ENCODE data around the gene PNMT. TPM values are rescaled to one million over a fixed set of nuclear protein-coding genes. Genes with fewer than 3 reads are reported as not detected.

Gene PNMT
- total and polyA plus RNA-seq, 2 of the 13 experiments (the other 11 are each of a cell fraction or from before 2014, with no cell fraction given) = 0.25 TPM; not detected in 1

- Histone ChIP-seq H3K4me3 (replicated peaks in 1 of 3; ENCODE audit: insufficient read depth in 1 of 3, low read depth in 2 of 3, low read length in 3 of 3) (peak overlapping the region; percentile 87 to 94 (median 88)), H3K27ac (ENCODE audit: extremely low read length, insufficient read depth, low read length) (peak overlapping the region; percentile 80), H4K20me1 (ENCODE audit: insufficient read depth, low read length) (0 out of 2 replicates have a peak, but pooled peaks cover 3% of the 10 kb centered on the region), H3K4me2 (ENCODE audit: low read depth, low read length) (peak overlapping the region; percentile 99), H3K9me3 (ENCODE audit: low read length) (no peaks in the 10 kb centered on the region), H3K27me3 (ENCODE audit: control insufficient read depth in 1 of 2, insufficient read depth in 2 of 2, low read length in 2 of 2) (peaks cover 3 to 21% of the 10 kb centered on the region in 2 experiments; a peak in 3 of 5 replicates), H2AFZ (ENCODE audit: low read length) (peak overlapping the region; percentile 75), H3K4me1 (ENCODE audit: insufficient read depth, low read length) (peaks cover 83% of the 10 kb centered on the region), H3K9ac (ENCODE audit: insufficient read depth, low read depth, low read length) (peak overlapping the region; percentile 89), H3K36me3 (replicated peaks in 1 of 2; ENCODE audit: control insufficient read depth in 1 of 2, insufficient read depth in 2 of 2, low read length in 2 of 2) (no peaks in the 10 kb centered on the region; a peak in 1 of 5 replicates), H3K79me2 (ENCODE audit: insufficient read depth, low read length) (peaks cover 37% of the 10 kb centered on the region)
- FAIRE-seq (no peak), DNase-seq (ENCODE audit: low spot score) (no peak), ATAC-seq (no peak)
- in situ Hi-C loops (cut with HindIII; ENCODE audit: extremely low pct_ligation_motif_present, low pct_unique_long_range_greater_than_20kb) (no loop called here), intact Hi-C loops (cut with micrococcal nuclease; ENCODE audit: unreplicated experiment) (no loop called here)
- 11% methylated on average over 6 of the region's 6 CpGs for WGBS (ENCODE audit: low lambda C conversion rate)
- POLR2A ChIA-PET = interaction anchor here (0.8 to 2.6 kb wide), 3 partner anchors 13 to 64 kb away, joined by 3 to 7 read pairs (median 3); partner anchors contain the start of gene ERBB2
- CTCF ChIA-PET (ENCODE audit: low intra/inter-chr PET ratio, low total read pairs) = interaction anchor here (1.5 to 5.6 kb wide), 2 partner anchors 14 to 118 kb away, joined by 5 to 70 read pairs; no protein-coding TSS in a partner anchor
- BruUV-seq (replicated peaks) = TSS peak; percentile 91
- TF ChIP-seq ATF7 (IDR thresholded peaks at IDR 0.05) (no peak), ATF7 (CRISPR knock-in tag; IDR thresholded peaks at IDR 0.05) (no peak), ZNF710 (CRISPR knock-in tag; IDR thresholded peaks at IDR 0.05; ENCODE audit: borderline replicate concordance) (no peak), ZSCAN31 (CRISPR knock-in tag; IDR thresholded peaks at IDR 0.05; ENCODE audit: low read depth) (no peak), NPAS2 (CRISPR knock-in tag; IDR thresholded peaks at IDR 0.05; ENCODE audit: borderline replicate concordance) (no peak), ZNF101 (CRISPR knock-in tag; IDR thresholded peaks at IDR 0.05; ENCODE audit: borderline replicate concordance, low read depth) (no peak), RXRA (CRISPR knock-in tag; IDR thresholded peaks at IDR 0.05) (no peak), ZNF598 (CRISPR knock-in tag; IDR thresholded peaks at IDR 0.05; ENCODE audit: borderline replicate concordance) (0 out of 2 replicates have a peak, but pooled peaks have one; percentile 16), SETDB1 (CRISPR knock-in tag; IDR thresholded peaks at IDR 0.05; ENCODE audit: borderline replicate concordance) (0 out of 2 replicates have a peak, but pooled peaks have one; percentile 39), PLRG1 (conservative IDR thresholded peaks at IDR 0.05) (no peak), THAP7 (CRISPR knock-in tag; IDR thresholded peaks at IDR 0.05) (peak; percentile 76), ZNF354B (CRISPR knock-in tag; IDR thresholded peaks at IDR 0.05) (no peak), HCFC1 (IDR thresholded peaks at IDR 0.05; ENCODE audit: low read depth, low read length) (no peak), ZNF564 (CRISPR knock-in tag; IDR thresholded peaks at IDR 0.05) (no peak), ZNF232 (CRISPR knock-in tag; IDR thresholded peaks at IDR 0.05; ENCODE audit: borderline replicate concordance) (0 out of 2 replicates have a peak, but pooled peaks have one; percentile 9), TSC22D2 (CRISPR knock-in tag; IDR thresholded peaks at IDR 0.05; ENCODE audit: borderline replicate concordance) (no peak), CSRNP2 (CRISPR knock-in tag; conservative IDR thresholded peaks at IDR 0.05; ENCODE audit: low read depth) (no peak), NR2F1 (CRISPR knock-in tag; IDR thresholded peaks at IDR 0.05) (no peak), ZNF615 (CRISPR knock-in tag; IDR thresholded peaks at IDR 0.05; ENCODE audit: borderline replicate concordance) (no peak)
Observed at GRCh38 chr17:39636587-39636926, 31.7 kb upstream of the PNMT start.
